GM23338 (cell line): ENCODE measurements around the gene OPRL1.
A peak's percentile ranks its signal among the peaks of the same experiment; 100 is the strongest.

Experiments
- CREB1 ChIP-seq: fragments of 250-450 bp; sonication (Bioruptor Pico); IDR thresholded peaks from 2 replicates; pipeline ENCODE4 v1.5.0; 2020; ENCODE audit warnings: low read depth, mild to moderate bottlenecking, moderate library complexity
- CTCF ChIP-seq, 2 experiments: fragments of 200-600 bp in 1 of 2; sonication (generic) in 1 of 2; conservative IDR thresholded peaks; 2 replicates each; pipeline versions ENCODE4 v1.5.1 to v1.6.1; 2016 to 2017; ENCODE audit warnings: antibody characterized with exemption in 2 of 2, low read depth in 2 of 2, mild to moderate bottlenecking in 2 of 2, moderate library complexity in 1 of 2
- ETS1 ChIP-seq: IDR thresholded peaks from 2 replicates; pipeline ENCODE4 v1.6.1; 2016; ENCODE audit warnings: antibody characterized with exemption
- EZH2 ChIP-seq: fragments of 200-600 bp; sonication (generic); IDR thresholded peaks from one replicate; pipeline ENCODE4 v1.8.0; 2017; ENCODE audit warnings: antibody characterized with exemption, mild to moderate bottlenecking, low read depth; ENCODE audit not compliant: unreplicated experiment
- EZH2phosphoT487 ChIP-seq: fragments of 200-600 bp; sonication (generic); IDR thresholded peaks from one replicate; pipeline ENCODE4 v1.8.1; 2018; ENCODE audit warnings: antibody characterized with exemption; ENCODE audit not compliant: unreplicated experiment
- JUNB ChIP-seq: IDR thresholded peaks from one replicate; pipeline ENCODE4 v1.6.1; 2016; ENCODE audit warnings: antibody characterized with exemption; ENCODE audit not compliant: unreplicated experiment
- NANOG ChIP-seq: IDR thresholded peaks from 2 replicates; pipeline ENCODE4 v1.6.1; 2016; ENCODE audit warnings: antibody characterized with exemption, borderline replicate concordance
- POLR2AphosphoS5 ChIP-seq: IDR thresholded peaks from 2 replicates; pipeline ENCODE4 v1.6.1; 2016; ENCODE audit warnings: antibody characterized with exemption, low read depth
- REST ChIP-seq: IDR thresholded peaks from one replicate; pipeline ENCODE4 v1.6.1; 2018; ENCODE audit warnings: antibody characterized with exemption; ENCODE audit not compliant: unreplicated experiment
- STAT1 ChIP-seq: IDR thresholded peaks from one replicate; pipeline ENCODE4 v1.6.1; 2016; ENCODE audit warnings: antibody characterized with exemption; ENCODE audit not compliant: unreplicated experiment
- ZNF114 ChIP-seq: fragments of 250-450 bp; sonication (Bioruptor Pico); IDR thresholded peaks from 2 replicates; pipeline ENCODE4 v1.5.0; 2020; ENCODE audit warnings: mild to moderate bottlenecking, moderate library complexity
- ZNF331 ChIP-seq: fragments of 250-450 bp; sonication (Bioruptor Pico); IDR thresholded peaks from 2 replicates; pipeline ENCODE4 v1.5.0; 2020; ENCODE audit warnings: low read depth, mild to moderate bottlenecking, moderate library complexity
- ZNF462 ChIP-seq: fragments of 250-450 bp; sonication (Bioruptor Pico); IDR thresholded peaks from 2 replicates; pipeline ENCODE4 v1.5.0; 2020; ENCODE audit warnings: mild to moderate bottlenecking, moderate library complexity

- TF ChIP-seq EZH2: no peak
- peak; percentile 47 to 77 for TF ChIP-seq CTCF (conservative IDR thresholded peaks at IDR 0.05; ENCODE audit: low read depth in 2 of 2)
- TF ChIP-seq REST: no peak
- no peak for TF ChIP-seq ZNF462 (CRISPR knock-in tag)
- no peak for TF ChIP-seq ZNF114 (CRISPR knock-in tag)
- TF ChIP-seq POLR2AphosphoS5: no peak
- TF ChIP-seq CREB1 (CRISPR knock-in tag): no peak
- TF ChIP-seq JUNB: no peak
- TF ChIP-seq EZH2phosphoT487: no peak
- no peak for TF ChIP-seq NANOG
- no peak for TF ChIP-seq STAT1
- no peak for TF ChIP-seq ZNF331
- TF ChIP-seq ETS1: no peak
Observed at GRCh38 chr20:64083378-64083803, 3.5 kb downstream of the OPRL1 start.
